ENCODE results near the gene ECI2.

GRCh38 chr6:4108561-4109093 lies 26.7 kb downstream of the ECI2 start:
- TF ChIP-seq POLR2A (IDR thresholded peaks at IDR 0.05) (no peak), CTCF (IDR thresholded peaks at IDR 0.05) (no peak)

Measured in heart left ventricle (tissue), 13 donors.